SK-N-SH (cell line): ENCODE measurements around the gene SLC27A4. TPM values are rescaled to one million over a fixed set of nuclear protein-coding genes. Genes with fewer than 3 reads are reported as not detected.

Experiments
- CTCF ChIA-PET: fragments of 300-600, 350-600 bp; formaldehyde crosslinking; extraction: SDS; loops from one replicate; lab custom pipeline; 2021; lab: Yijun Ruan, JAX
- POLR2A ChIA-PET: fragments of 350-600 bp; sonication (Branson Sonifier 250); formaldehyde crosslinking; extraction: SDS; loops from one replicate; lab custom pipeline; 2020; ENCODE audit warnings: antibody characterized with exemption, inconsistent platforms; lab: Yijun Ruan, JAX
- DNase-seq: peaks from one replicate; pipeline ENCODE4 v3.0.0; 2012
- H2AFZ ChIP-seq: fragments of 200-600 bp; sonication (generic); 2 replicates; pipeline ENCODE4 v1.8.1; 2016; ENCODE audit warnings: antibody characterized with exemption, mild to moderate bottlenecking, low read depth
- H3F3A ChIP-seq: fragments of 200-600 bp; sonication (generic); replicated peaks from 2 replicates; pipeline ENCODE3; 2016; ENCODE audit warnings: antibody characterized with exemption, mild to moderate bottlenecking; ENCODE audit not compliant: insufficient read depth
- H3K27ac ChIP-seq, 2 experiments: fragments of 200-500 bp in 1 of 2; fragments of 200-600 bp in 1 of 2; sonication (Bioruptor generic) in 1 of 2; sonication (generic), shearing (Covaris generic) in 1 of 2; 2 replicates each; pipeline versions ENCODE4 v1.5.1 to v1.6.1; 2014 to 2016; ENCODE audit warnings: low read depth in 2 of 2, inconsistent platforms in 1 of 2, low read length in 1 of 2, mild to moderate bottlenecking in 1 of 2, mixed read lengths in 1 of 2
- H3K27me3 ChIP-seq: fragments of 200-600 bp; sonication (generic), shearing (Covaris generic); 2 replicates; pipeline ENCODE4 v1.6.1; 2016; ENCODE audit warnings: mixed run types; ENCODE audit not compliant: insufficient read depth
- H3K36me3 ChIP-seq, 2 experiments: fragments of 200-500 bp in 1 of 2; fragments of 200-600 bp in 1 of 2; sonication (Bioruptor generic) in 1 of 2; sonication (generic) in 1 of 2; replicated peaks in 1 of 2; 2 replicates each; pipeline versions ENCODE3 to v1.5.1; 2014 to 2016; ENCODE audit warnings: low read length in 1 of 2, mild to moderate bottlenecking in 1 of 2; ENCODE audit not compliant: insufficient read depth in 2 of 2, control insufficient read depth in 1 of 2
- H3K4me1 ChIP-seq, 2 experiments: fragments of 200-500 bp in 1 of 2; fragments of 200-600 bp in 1 of 2; sonication (Bioruptor generic) in 1 of 2; sonication (generic), shearing (Covaris generic) in 1 of 2; 2 replicates each; pipeline versions ENCODE4 v1.5.1 to v1.6.1; 2014 to 2016; ENCODE audit warnings: low read depth in 1 of 2, low read length in 1 of 2, mixed run types in 1 of 2; ENCODE audit not compliant: insufficient read depth in 2 of 2, control insufficient read depth in 1 of 2
- H3K4me2 ChIP-seq: fragments of 200-600 bp; sonication (generic), shearing (Covaris generic); 2 replicates; pipeline ENCODE4 v1.6.1; 2017; ENCODE audit warnings: mixed run types
- H3K4me3 ChIP-seq, 2 experiments: fragments of 200-500 bp in 1 of 2; fragments of 200-600 bp in 1 of 2; sonication (Bioruptor generic) in 1 of 2; sonication (generic), shearing (Covaris generic) in 1 of 2; 2 replicates each; pipeline versions ENCODE4 v1.5.1 to v1.8.1; 2014 to 2016; ENCODE audit warnings: low read depth in 2 of 2, inconsistent platforms in 1 of 2, low read length in 1 of 2, mild to moderate bottlenecking in 1 of 2, mixed read lengths in 1 of 2, moderate library complexity in 1 of 2
- H3K79me2 ChIP-seq: fragments of 200-600 bp; sonication (generic); 2 replicates; pipeline ENCODE4 v1.8.1; 2017; ENCODE audit warnings: mild to moderate bottlenecking; ENCODE audit not compliant: insufficient read depth
- H3K9ac ChIP-seq: fragments of 200-600 bp; sonication (generic); 2 replicates; pipeline ENCODE4 v1.6.1; 2017; ENCODE audit warnings: mixed run types
- H3K9me2 ChIP-seq: fragments of 200-600 bp; sonication (generic); 2 replicates; pipeline ENCODE4 v1.6.1; 2017; ENCODE audit warnings: mixed run types
- H3K9me3 ChIP-seq: fragments of 200-600 bp; sonication (generic); 2 replicates; pipeline ENCODE4 v1.6.1; 2017; ENCODE audit warnings: mixed run types, mild to moderate bottlenecking, moderate library complexity
- H4K20me1 ChIP-seq: fragments of 200-600 bp; sonication (generic); 2 replicates; pipeline ENCODE4 v1.6.1; 2017; ENCODE audit warnings: mild to moderate bottlenecking, mixed run types; ENCODE audit not compliant: insufficient read depth
- ELF1 ChIP-seq: IDR thresholded peaks from 2 replicates; pipeline ENCODE4 v1.4.0; 2012
- EZH2phosphoT487 ChIP-seq: fragments of 200-600 bp; sonication (generic); IDR thresholded peaks from 2 replicates; pipeline ENCODE4 v1.6.1; 2017; ENCODE audit warnings: low read depth, mixed run types, mild to moderate bottlenecking, antibody characterized with exemption, moderate library complexity, borderline replicate concordance
- FOXJ3 ChIP-seq: sonication (generic); formaldehyde crosslinking; IDR thresholded peaks from 2 replicates; pipeline ENCODE4 v1.5.1; 2020; ENCODE audit warnings: mild to moderate bottlenecking, missing genetic modification reagents
- JUND ChIP-seq: IDR thresholded peaks from 2 replicates; pipeline ENCODE4 v1.4.0; 2012
- MAX ChIP-seq: IDR thresholded peaks from 2 replicates; pipeline ENCODE4 v1.4.0; 2012; ENCODE audit warnings: low read depth
- MXI1 ChIP-seq: IDR thresholded peaks from 2 replicates; pipeline ENCODE4 v1.6.1; 2012; ENCODE audit warnings: mild to moderate bottlenecking, low read depth, low read length, improper control_type of control experiment
- NFIC ChIP-seq: IDR thresholded peaks from 2 replicates; pipeline ENCODE4 v1.4.0; 2012; ENCODE audit warnings: borderline replicate concordance
- NRF1 ChIP-seq: IDR thresholded peaks from 2 replicates; pipeline ENCODE4 v1.6.1; 2012; ENCODE audit warnings: low read depth, mild to moderate bottlenecking, low read length
- POLR2AphosphoS5 ChIP-seq: IDR thresholded peaks from 2 replicates; pipeline ENCODE4 v1.6.1; 2012; ENCODE audit warnings: low read depth, low read length
- RCOR1 ChIP-seq: fragments of 150-350 bp; IDR thresholded peaks from 2 replicates; pipeline ENCODE4 v1.6.1; 2017; ENCODE audit warnings: antibody characterized with exemption, low read length
- RFX5 ChIP-seq: IDR thresholded peaks from 2 replicates; pipeline ENCODE4 v1.6.1; 2012; ENCODE audit warnings: mild to moderate bottlenecking, improper control_type of control experiment, low read length
- WGBS: methylation state at CpG from one replicate; pipeline ENCODE4 v1.1.6; 2017; ENCODE audit warnings: low lambda C conversion rate; 5-methylcytosine and 5-hydroxymethylcytosine counted together
- polyA plus RNA-seq, 3 experiments: library from polyadenylated mRNA; depleted of rRNA; stranded (reverse); fragments of >200 nt; gene quantifications; 2 replicates each; pipeline ENCODE4 v1.2.3, GENCODE V29; 2012
- TF ChIP-seq, protein P1 (sequence below): fragments of 200-600 bp; sonication (generic); IDR thresholded peaks from 2 replicates; pipeline ENCODE4 v1.6.1; 2017; ENCODE audit warnings: antibody characterized with exemption, mild to moderate bottlenecking, moderate library complexity
- TF ChIP-seq, protein P2 (sequence below): IDR thresholded peaks from 2 replicates; pipeline ENCODE4 v1.4.0; 2012; ENCODE audit warnings: low read depth, borderline replicate concordance

Gene SLC27A4
- polyA plus RNA-seq, 1 of the 3 experiments (the other 2 are of a cell fraction) = 24.1 TPM

- Histone ChIP-seq H3F3A (peaks cover 12% of the 10 kb centered on the region), H3K4me1 (peaks cover 7 to 8% of the 10 kb centered on the region in 2 experiments; a peak in 2 of 4 replicates), H3K9ac (no peak overlapping the region), H3K36me3 (no peaks in the 10 kb centered on the region), H3K9me2 (no peaks in the 10 kb centered on the region), H3K4me3 (no peak overlapping the region), H3K27ac (peak overlapping the region in 1 of 2 experiments; percentile 29; a peak in 1 of 4 replicates), H3K79me2 (no peaks in the 10 kb centered on the region), H3K9me3 (no peaks in the 10 kb centered on the region), H4K20me1 (no peaks in the 10 kb centered on the region), H3K27me3 (no peaks in the 10 kb centered on the region), H3K4me2 (peak overlapping the region; percentile 87; the same call in 1 of the 2 replicates), H2AFZ (no peak overlapping the region)
- no peak for DNase-seq
- TF ChIP-seq RCOR1 = no peak
- TF ChIP-seq EZH2phosphoT487 = no peak
- no peak for TF ChIP-seq FOXJ3 (CRISPR knock-in tag)
- TF ChIP-seq MXI1 = no peak
- TF ChIP-seq ELF1 = no peak
- TF ChIP-seq, protein P1, sequence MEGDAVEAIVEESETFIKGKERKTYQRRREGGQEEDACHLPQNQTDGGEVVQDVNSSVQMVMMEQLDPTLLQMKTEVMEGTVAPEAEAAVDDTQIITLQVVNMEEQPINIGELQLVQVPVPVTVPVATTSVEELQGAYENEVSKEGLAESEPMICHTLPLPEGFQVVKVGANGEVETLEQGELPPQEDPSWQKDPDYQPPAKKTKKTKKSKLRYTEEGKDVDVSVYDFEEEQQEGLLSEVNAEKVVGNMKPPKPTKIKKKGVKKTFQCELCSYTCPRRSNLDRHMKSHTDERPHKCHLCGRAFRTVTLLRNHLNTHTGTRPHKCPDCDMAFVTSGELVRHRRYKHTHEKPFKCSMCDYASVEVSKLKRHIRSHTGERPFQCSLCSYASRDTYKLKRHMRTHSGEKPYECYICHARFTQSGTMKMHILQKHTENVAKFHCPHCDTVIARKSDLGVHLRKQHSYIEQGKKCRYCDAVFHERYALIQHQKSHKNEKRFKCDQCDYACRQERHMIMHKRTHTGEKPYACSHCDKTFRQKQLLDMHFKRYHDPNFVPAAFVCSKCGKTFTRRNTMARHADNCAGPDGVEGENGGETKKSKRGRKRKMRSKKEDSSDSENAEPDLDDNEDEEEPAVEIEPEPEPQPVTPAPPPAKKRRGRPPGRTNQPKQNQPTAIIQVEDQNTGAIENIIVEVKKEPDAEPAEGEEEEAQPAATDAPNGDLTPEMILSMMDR = no peak
- TF ChIP-seq NRF1 = no peak
- no peak for TF ChIP-seq POLR2AphosphoS5
- TF ChIP-seq NFIC = no peak
- no peak for TF ChIP-seq MAX
- ChIA-PET CTCF (interaction anchor here (0.6 to 4.1 kb wide), 31 partner anchors 9 to 241 kb away, joined by 3 to 113 read pairs (median 4); partner anchors contain the start of genes CERCAM, ODF2 and URM1), POLR2A (interaction anchor here (1.8 to 2.7 kb wide), 2 partner anchors 8 to 57 kb away, joined by 7 to 11 read pairs; partner anchors contain the start of genes CERCAM and URM1)
- WGBS = 83% methylated on average over 2 of the region's 3 CpGs
These were observed 22.4 kb downstream of the SLC27A4 start for GRCh38 chr9:128362774-128363173.

DNA sequence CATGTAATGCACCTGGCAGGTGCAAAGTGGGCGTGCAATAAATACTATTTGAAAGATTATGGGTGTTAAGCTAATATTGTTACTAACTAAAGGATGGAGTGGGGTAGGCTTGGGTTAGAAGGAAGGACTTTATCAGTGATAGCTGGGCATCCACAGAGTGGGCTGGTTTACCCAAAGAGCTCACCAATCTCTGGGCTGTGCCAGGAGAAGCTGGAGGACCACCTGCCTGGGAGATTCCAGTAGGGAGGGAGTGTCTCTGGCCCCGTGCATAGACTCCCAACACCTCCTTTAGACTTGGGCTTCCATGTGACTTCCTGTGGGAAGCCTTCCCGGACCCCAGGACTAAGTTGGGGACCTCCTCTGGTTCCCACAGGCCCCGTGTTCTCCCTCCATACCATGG lies 25.2 kb downstream of the SLC27A4 start:
- H3K4me3 ChIP-seq = no peak overlapping the region
- no peaks in the 10 kb centered on the region for H3K9me2 ChIP-seq
- peaks cover 7 to 13% of the 10 kb centered on the region in 2 experiments; a peak in 2 of 4 replicates for H3K4me1 ChIP-seq
- ChIA-PET CTCF (interaction anchor here (1.0 kb wide), 2 partner anchors 47 to 54 kb away, joined by 3 read pairs; no protein-coding TSS in a partner anchor), POLR2A (no interaction called here)
- no peak for DNase-seq
- no peak overlapping the region for H2AFZ ChIP-seq
- peaks cover 14% of the 10 kb centered on the region for H3F3A ChIP-seq
- H3K9ac ChIP-seq = no peak overlapping the region
- TF ChIP-seq JUND = no peak
- TF ChIP-seq RFX5 = no peak
- TF ChIP-seq, protein P2, sequence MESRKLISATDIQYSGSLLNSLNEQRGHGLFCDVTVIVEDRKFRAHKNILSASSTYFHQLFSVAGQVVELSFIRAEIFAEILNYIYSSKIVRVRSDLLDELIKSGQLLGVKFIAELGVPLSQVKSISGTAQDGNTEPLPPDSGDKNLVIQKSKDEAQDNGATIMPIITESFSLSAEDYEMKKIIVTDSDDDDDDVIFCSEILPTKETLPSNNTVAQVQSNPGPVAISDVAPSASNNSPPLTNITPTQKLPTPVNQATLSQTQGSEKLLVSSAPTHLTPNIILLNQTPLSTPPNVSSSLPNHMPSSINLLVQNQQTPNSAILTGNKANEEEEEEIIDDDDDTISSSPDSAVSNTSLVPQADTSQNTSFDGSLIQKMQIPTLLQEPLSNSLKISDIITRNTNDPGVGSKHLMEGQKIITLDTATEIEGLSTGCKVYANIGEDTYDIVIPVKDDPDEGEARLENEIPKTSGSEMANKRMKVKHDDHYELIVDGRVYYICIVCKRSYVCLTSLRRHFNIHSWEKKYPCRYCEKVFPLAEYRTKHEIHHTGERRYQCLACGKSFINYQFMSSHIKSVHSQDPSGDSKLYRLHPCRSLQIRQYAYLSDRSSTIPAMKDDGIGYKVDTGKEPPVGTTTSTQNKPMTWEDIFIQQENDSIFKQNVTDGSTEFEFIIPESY = no peak
- H3K27ac ChIP-seq = no peak overlapping the region
- no peaks in the 10 kb centered on the region for H3K27me3 ChIP-seq
- H3K79me2 ChIP-seq = peaks cover 9% of the 10 kb centered on the region
- no peaks in the 10 kb centered on the region for H4K20me1 ChIP-seq
- no peak overlapping the region for H3K4me2 ChIP-seq
- no peaks in the 10 kb centered on the region for H3K9me3 ChIP-seq
- no peaks in the 10 kb centered on the region for H3K36me3 ChIP-seq
- 89% methylated on average over 2 of the region's 4 CpGs for WGBS
